HL-60 (cell line): ENCODE measurements around the gene PLRG1.

ENCODE experiments used
- POLR2AphosphoS5 ChIP-seq: IDR thresholded peaks from 2 replicates; pipeline ENCODE4 v1.6.1; 2012; ENCODE audit warnings: low read depth
- REST ChIP-seq: IDR thresholded peaks from 2 replicates; pipeline ENCODE4 v1.6.1; 2012; ENCODE audit warnings: low read depth; ENCODE audit not compliant: insufficient replicate concordance
- SPI1 ChIP-seq: IDR thresholded peaks from 2 replicates; pipeline ENCODE4 v1.6.1; 2012; ENCODE audit warnings: low read depth, mild to moderate bottlenecking, borderline replicate concordance
- TF ChIP-seq, protein P1 (sequence below): IDR thresholded peaks from one replicate; pipeline ENCODE4 v1.5.1; 2011; ENCODE audit warnings: low read length, control low read depth, inconsistent platforms; ENCODE audit not compliant: insufficient read depth

GRCh38 chr4:154551872-154552686 lies 1.9 kb upstream of the PLRG1 start:
- TF ChIP-seq, protein P1, sequence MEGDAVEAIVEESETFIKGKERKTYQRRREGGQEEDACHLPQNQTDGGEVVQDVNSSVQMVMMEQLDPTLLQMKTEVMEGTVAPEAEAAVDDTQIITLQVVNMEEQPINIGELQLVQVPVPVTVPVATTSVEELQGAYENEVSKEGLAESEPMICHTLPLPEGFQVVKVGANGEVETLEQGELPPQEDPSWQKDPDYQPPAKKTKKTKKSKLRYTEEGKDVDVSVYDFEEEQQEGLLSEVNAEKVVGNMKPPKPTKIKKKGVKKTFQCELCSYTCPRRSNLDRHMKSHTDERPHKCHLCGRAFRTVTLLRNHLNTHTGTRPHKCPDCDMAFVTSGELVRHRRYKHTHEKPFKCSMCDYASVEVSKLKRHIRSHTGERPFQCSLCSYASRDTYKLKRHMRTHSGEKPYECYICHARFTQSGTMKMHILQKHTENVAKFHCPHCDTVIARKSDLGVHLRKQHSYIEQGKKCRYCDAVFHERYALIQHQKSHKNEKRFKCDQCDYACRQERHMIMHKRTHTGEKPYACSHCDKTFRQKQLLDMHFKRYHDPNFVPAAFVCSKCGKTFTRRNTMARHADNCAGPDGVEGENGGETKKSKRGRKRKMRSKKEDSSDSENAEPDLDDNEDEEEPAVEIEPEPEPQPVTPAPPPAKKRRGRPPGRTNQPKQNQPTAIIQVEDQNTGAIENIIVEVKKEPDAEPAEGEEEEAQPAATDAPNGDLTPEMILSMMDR, result peak; percentile 68
- TF ChIP-seq POLR2AphosphoS5, result no peak
- TF ChIP-seq REST, result no peak
- no peak for TF ChIP-seq SPI1
